ENCODE measurements around the gene ERF. TPM values are rescaled to one million over a fixed set of nuclear protein-coding genes. Genes with fewer than 3 reads are reported as not detected.
A peak's percentile ranks its signal among the peaks of the same experiment; 100 is the strongest.

ERF gene
- total RNA-seq, 1 donor from 2014 or later = 43.1 TPM

DNA sequence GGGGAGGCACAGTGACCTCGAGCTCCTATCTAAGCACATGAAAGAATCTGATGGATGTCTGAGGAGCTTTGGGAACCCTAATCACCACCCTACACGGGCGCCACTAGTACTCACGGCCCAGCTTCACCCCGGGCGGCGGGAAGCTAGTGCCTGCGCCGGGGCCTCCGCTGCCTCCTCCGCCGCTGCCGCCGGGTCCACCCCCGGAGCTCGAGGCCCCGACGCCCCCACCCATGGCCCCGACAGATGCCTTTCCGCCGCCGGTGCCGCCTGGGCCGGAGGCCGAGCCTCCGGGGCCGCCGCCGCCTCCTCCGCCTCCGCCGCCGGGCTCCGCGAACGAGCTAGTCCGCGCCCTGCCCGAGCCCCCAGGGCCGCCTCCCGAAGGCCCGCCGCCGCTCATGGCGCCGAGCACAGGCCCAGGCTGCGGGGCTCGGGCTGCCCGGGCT is 12.8 kb downstream of the ERF start:
- DNase-seq (ENCODE audit: low spot score) = no peak
- H3K9me3 ChIP-seq (ENCODE audit: low read depth) = no peaks in the 10 kb centered on the region
- peaks cover 8% of the 10 kb centered on the region for H3K4me1 ChIP-seq

DNA sequence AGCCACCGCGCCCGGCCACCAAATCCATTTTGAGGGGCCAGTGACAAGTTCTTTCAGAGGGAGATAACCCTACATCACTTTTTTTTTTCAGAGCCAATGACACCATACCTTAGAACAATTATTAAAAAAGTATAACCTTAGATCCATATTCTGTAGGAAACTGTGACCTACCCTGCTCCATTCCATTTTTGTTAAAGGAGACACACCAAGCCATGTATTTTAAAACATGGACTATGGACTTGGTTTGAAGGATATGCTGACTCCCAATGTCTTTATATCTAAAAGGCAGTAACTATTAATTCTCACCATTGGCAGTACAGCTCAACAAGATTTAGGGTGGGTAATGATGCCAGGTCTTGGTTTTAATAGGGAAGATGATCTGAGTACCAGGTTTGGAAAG is 13.6 kb downstream of the ERF start:
- no peak overlapping the region for H2AFZ ChIP-seq (replicated peaks)
- no peaks in the 10 kb centered on the region for H3K9me3 ChIP-seq (ENCODE audit: low read depth)
- H3K4me3 ChIP-seq = peak overlapping the region; percentile 92
- Mint-ChIP-seq H3K36me3 (peaks cover 18% of the 10 kb centered on the region), H3K27me3 (ENCODE audit: insufficient read depth, low read depth) (peaks cover 3% of the 10 kb centered on the region), H3K4me1 (peaks cover 35% of the 10 kb centered on the region), H3K4me3 (peak overlapping the region; percentile 96), H3K27ac (no peak overlapping the region), H3K9me3 (no peaks in the 10 kb centered on the region)
- H3K36me3 ChIP-seq = no peaks in the 10 kb centered on the region
- H3K27me3 ChIP-seq = no peaks in the 10 kb centered on the region
- H3K4me1 ChIP-seq = peaks cover 8% of the 10 kb centered on the region
- no peak for TF ChIP-seq EZH2 (IDR thresholded peaks at IDR 0.05)
- no peak for TF ChIP-seq EZH2phosphoT487 (IDR thresholded peaks at IDR 0.05)
- TF ChIP-seq, protein P1, sequence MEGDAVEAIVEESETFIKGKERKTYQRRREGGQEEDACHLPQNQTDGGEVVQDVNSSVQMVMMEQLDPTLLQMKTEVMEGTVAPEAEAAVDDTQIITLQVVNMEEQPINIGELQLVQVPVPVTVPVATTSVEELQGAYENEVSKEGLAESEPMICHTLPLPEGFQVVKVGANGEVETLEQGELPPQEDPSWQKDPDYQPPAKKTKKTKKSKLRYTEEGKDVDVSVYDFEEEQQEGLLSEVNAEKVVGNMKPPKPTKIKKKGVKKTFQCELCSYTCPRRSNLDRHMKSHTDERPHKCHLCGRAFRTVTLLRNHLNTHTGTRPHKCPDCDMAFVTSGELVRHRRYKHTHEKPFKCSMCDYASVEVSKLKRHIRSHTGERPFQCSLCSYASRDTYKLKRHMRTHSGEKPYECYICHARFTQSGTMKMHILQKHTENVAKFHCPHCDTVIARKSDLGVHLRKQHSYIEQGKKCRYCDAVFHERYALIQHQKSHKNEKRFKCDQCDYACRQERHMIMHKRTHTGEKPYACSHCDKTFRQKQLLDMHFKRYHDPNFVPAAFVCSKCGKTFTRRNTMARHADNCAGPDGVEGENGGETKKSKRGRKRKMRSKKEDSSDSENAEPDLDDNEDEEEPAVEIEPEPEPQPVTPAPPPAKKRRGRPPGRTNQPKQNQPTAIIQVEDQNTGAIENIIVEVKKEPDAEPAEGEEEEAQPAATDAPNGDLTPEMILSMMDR (IDR thresholded peaks at IDR 0.05) = no peak
- no peak for DNase-seq (ENCODE audit: low spot score)
- peaks cover 48% of the 10 kb centered on the region for H4K20me1 ChIP-seq (ENCODE audit: low read depth)
- no peak overlapping the region for H3K27ac ChIP-seq
- H3K79me2 ChIP-seq (ENCODE audit: low read depth) = peaks cover 28% of the 10 kb centered on the region
- H3F3A ChIP-seq (ENCODE audit: low read depth) = peaks cover 26% of the 10 kb centered on the region
- H3K9ac ChIP-seq = peak overlapping the region; percentile 95
- peak overlapping the region; percentile 93 for H3K4me2 ChIP-seq

More for the DNA sequence above, 12.8 kb downstream of the ERF start:
- Histone ChIP-seq H3K36me3 (no peaks in the 10 kb centered on the region), H2AFZ (replicated peaks) (peak overlapping the region; percentile 4), H3K27ac (peak overlapping the region; percentile 20), H3K4me2 (peak overlapping the region; percentile 93), H3K27me3 (no peaks in the 10 kb centered on the region), H4K20me1 (ENCODE audit: low read depth) (peaks cover 56% of the 10 kb centered on the region), H3K4me3 (peak overlapping the region; percentile 92), H3F3A (ENCODE audit: low read depth) (peaks cover 34% of the 10 kb centered on the region), H3K9ac (peak overlapping the region; percentile 95), H3K79me2 (ENCODE audit: low read depth) (peaks cover 28% of the 10 kb centered on the region)
- Mint-ChIP-seq H3K27me3 (ENCODE audit: insufficient read depth, low read depth) (peaks cover 3% of the 10 kb centered on the region), H3K4me1 (peaks cover 43% of the 10 kb centered on the region), H3K9me3 (no peaks in the 10 kb centered on the region), H3K36me3 (peaks cover 11% of the 10 kb centered on the region), H3K4me3 (peak overlapping the region; percentile 96), H3K27ac (peak overlapping the region; percentile 78)
- TF ChIP-seq EZH2 (IDR thresholded peaks at IDR 0.05) (no peak), EZH2phosphoT487 (IDR thresholded peaks at IDR 0.05) (no peak)
- TF ChIP-seq, protein P1 (IDR thresholded peaks at IDR 0.05) = no peak

DNA sequence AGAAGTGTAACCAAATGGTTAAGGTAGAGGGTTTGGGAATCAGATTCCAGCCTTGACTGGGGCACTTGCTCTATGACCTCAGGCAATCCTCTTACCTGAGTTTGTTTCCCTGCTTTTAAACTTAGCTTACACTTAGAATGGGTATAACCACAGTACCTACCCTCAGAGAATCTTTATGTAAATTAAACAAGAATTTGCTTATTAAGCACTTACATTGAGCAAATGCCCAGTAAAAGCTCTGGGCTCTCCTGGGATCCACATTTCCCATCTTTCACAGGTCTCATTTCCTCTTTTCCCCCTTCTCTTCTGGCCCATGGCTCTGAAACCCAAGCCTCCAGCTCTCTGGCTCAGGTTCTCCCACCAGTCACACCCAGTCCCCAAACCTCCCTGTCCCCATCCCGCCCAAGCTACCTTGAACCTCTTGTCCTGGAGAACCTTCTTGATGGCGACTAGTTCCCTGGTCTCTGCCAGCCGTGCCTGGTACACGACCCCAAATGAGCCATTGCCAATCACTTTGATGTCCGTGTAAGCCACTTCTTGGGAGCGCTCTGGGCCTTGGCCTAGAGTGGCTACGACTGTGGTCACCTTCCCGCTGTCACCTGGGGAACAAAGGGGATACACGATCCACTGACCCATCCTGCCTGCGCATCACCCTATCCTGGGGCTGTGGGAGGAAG is 15.2 kb downstream of the ERF start:
- Histone ChIP-seq H3K4me3 (no peak overlapping the region), H3K27ac (no peak overlapping the region), H3K4me1 (peaks cover 8% of the 10 kb centered on the region), H3K9me3 (ENCODE audit: low read depth) (no peaks in the 10 kb centered on the region), H3K36me3 (no peaks in the 10 kb centered on the region), H3F3A (ENCODE audit: low read depth) (peaks cover 12% of the 10 kb centered on the region), H3K79me2 (ENCODE audit: low read depth) (peaks cover 28% of the 10 kb centered on the region), H3K4me2 (no peak overlapping the region), H3K9ac (no peak overlapping the region), H2AFZ (replicated peaks) (no peak overlapping the region), H4K20me1 (ENCODE audit: low read depth) (peaks cover 44% of the 10 kb centered on the region), H3K27me3 (no peaks in the 10 kb centered on the region)
- no peak for DNase-seq (ENCODE audit: low spot score)
- Mint-ChIP-seq H3K9me3 (no peaks in the 10 kb centered on the region), H3K36me3 (peaks cover 25% of the 10 kb centered on the region), H3K27ac (no peak overlapping the region), H3K27me3 (ENCODE audit: insufficient read depth, low read depth) (no peaks in the 10 kb centered on the region), H3K4me3 (peak overlapping the region; percentile 96), H3K4me1 (peaks cover 23% of the 10 kb centered on the region)
- TF ChIP-seq EZH2phosphoT487 (IDR thresholded peaks at IDR 0.05) (no peak), EZH2 (IDR thresholded peaks at IDR 0.05) (no peak)

DNA sequence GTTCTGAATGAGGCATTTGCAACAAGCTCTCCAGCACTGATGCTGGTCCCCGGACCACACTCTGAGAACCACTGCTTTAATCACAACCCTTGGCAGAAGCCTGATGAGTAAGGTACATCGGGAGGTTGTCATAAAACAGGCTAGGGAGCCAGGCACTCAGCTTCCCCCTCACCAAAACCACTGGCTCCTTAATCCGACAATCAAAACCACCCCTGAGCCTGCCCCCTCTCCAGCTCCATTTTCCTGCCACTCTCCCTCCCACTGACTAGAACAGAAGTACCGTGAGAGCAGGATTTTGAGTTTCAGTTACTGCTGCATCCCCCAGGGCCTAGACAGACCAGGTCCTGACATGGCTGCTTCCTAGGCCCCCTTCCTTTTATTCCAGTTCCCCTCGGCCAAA is 19.7 kb downstream of the ERF start:
- no peaks in the 10 kb centered on the region for H3K4me1 Mint-ChIP-seq
- Histone ChIP-seq H3K36me3 (no peaks in the 10 kb centered on the region), H3K4me3 (no peak overlapping the region), H3K9ac (no peak overlapping the region), H3K4me2 (no peak overlapping the region), H3K4me1 (no peaks in the 10 kb centered on the region), H3K27ac (no peak overlapping the region), H4K20me1 (ENCODE audit: low read depth) (peaks cover 71% of the 10 kb centered on the region), H2AFZ (replicated peaks) (no peak overlapping the region), H3F3A (ENCODE audit: low read depth) (peaks cover 8% of the 10 kb centered on the region), H3K9me3 (ENCODE audit: low read depth) (no peaks in the 10 kb centered on the region), H3K27me3 (no peaks in the 10 kb centered on the region), H3K79me2 (ENCODE audit: low read depth) (peaks cover 8% of the 10 kb centered on the region)
- no peaks in the 10 kb centered on the region for H3K9me3 Mint-ChIP-seq
- TF ChIP-seq EZH2 (IDR thresholded peaks at IDR 0.05) = no peak
- TF ChIP-seq, protein P1 (IDR thresholded peaks at IDR 0.05) = no peak
- no peak for TF ChIP-seq EZH2phosphoT487 (IDR thresholded peaks at IDR 0.05)
- peaks cover 2% of the 10 kb centered on the region for H3K27me3 Mint-ChIP-seq (ENCODE audit: insufficient read depth, low read depth)
- H3K27ac Mint-ChIP-seq = no peak overlapping the region
- no peak overlapping the region for H3K4me3 Mint-ChIP-seq
- peaks cover 38% of the 10 kb centered on the region for H3K36me3 Mint-ChIP-seq
- no peak for DNase-seq (ENCODE audit: low spot score)
